Heart left ventricle (tissue), 16 donors: ENCODE data around the gene CEP85. TPM values are rescaled to one million over a fixed set of nuclear protein-coding genes. Genes with fewer than 3 reads are reported as not detected.

Experiments used
- ATAC-seq, 4 donors: fragments of 200-7000 bp; cut with Tn5 transposase; one replicate each; pipeline ENCODE4 v1.9.1; 2020 to 2022; ENCODE audit warnings: moderate library complexity in 4 of 4, mild to moderate bottlenecking in 3 of 4, moderate number of reproducible peaks in 1 of 4
- DNase-seq, 5 donors: peaks; one replicate each; pipeline ENCODE4 v3.0.0-alpha.2; 2020
- H3K27ac ChIP-seq, 12 donors: fragments of 200-600 bp; sonication (generic) in 4 of 12; one replicate each; pipeline versions ENCODE4 v1.5.0 to v1.8.0; 2016 to 2022; ENCODE audit warnings: mild to moderate bottlenecking in 2 of 12
- H3K27me3 ChIP-seq, 9 donors: fragments of 200-600 bp; sonication (generic) in 2 of 9; one replicate each; pipeline versions ENCODE4 v1.5.1 to v1.8.0; 2016 to 2022; ENCODE audit warnings: mild to moderate bottlenecking in 3 of 9
- H3K36me3 ChIP-seq, 9 donors: fragments of 200-600 bp; sonication (generic) in 2 of 9; one replicate each; pipeline versions ENCODE4 v1.5.0 to v1.8.0; 2018 to 2022; ENCODE audit warnings: mild to moderate bottlenecking in 2 of 9
- H3K4me1 ChIP-seq, 12 donors: fragments of 200-600 bp; sonication (generic) in 4 of 12; one replicate each; pipeline versions ENCODE4 v1.5.0 to v1.8.0; 2016 to 2022; ENCODE audit warnings: mild to moderate bottlenecking in 3 of 12
- H3K4me3 ChIP-seq, 12 donors: fragments of 200-600 bp; sonication (generic) in 4 of 12; one replicate each; pipeline versions ENCODE4 v1.5.0 to v1.8.0; 2017 to 2022; ENCODE audit warnings: mild to moderate bottlenecking in 9 of 12, moderate library complexity in 4 of 12
- H3K9me3 ChIP-seq, 12 donors: fragments of 200-600 bp; sonication (generic) in 4 of 12; one replicate each; pipeline versions ENCODE4 v1.5.0 to v1.8.0; 2016 to 2022; ENCODE audit warnings: mild to moderate bottlenecking in 1 of 12
- POLR2A ChIP-seq, 2 donors: fragments of 450-650 bp; IDR thresholded peaks; one replicate each; pipeline ENCODE4 v1.6.1; 2017; ENCODE audit warnings: antibody characterized with exemption in 2 of 2, mild to moderate bottlenecking in 2 of 2, moderate library complexity in 2 of 2
- WGBS, 4 donors: extraction: QIAGEN DNeasy Blood & Tissue Kit in 2 of 4; methylation state at CpG; one replicate each; pipeline versions ENCODE4 v1.1.5 to v1.1.7; 2013 to 2018; 5-methylcytosine and 5-hydroxymethylcytosine counted together
- intact Hi-C, 10 donors: fragments of 100-400 bp; cut with DNase I; formaldehyde crosslinking; loops; one replicate each; pipeline versions ENCODE4 v1.11.1 to v1.14.2; 2022
- polyA plus RNA-seq, 2 donors: library from polyadenylated mRNA; stranded (reverse); fragments of 200-250 nt; gene quantifications; one replicate each; pipeline ENCODE4 v1.2.3, GENCODE V29; 2013
- total RNA-seq, 9 donors: library from RNA; depleted of rRNA in 2 of 9; stranded (reverse); fragments of >200 nt in 2 of 9; fragmentation: NEBNext Ultra II Directional in 3 of 9; extraction: Animal tissue kit (Norgen Biotek cat#: 25700) in 3 of 9; gene quantifications; one replicate each; pipeline versions ENCODE4 v1.1.0 to v1.2.4, GENCODE V29; 2016 to 2023
- TF ChIP-seq, protein P1 (sequence below), 12 donors: fragments of 200-600 bp; sonication (generic) in 4 of 12; IDR thresholded peaks; one replicate each; pipeline versions ENCODE4 v1.5.0 to v1.8.0; 2018 to 2022; ENCODE audit warnings: antibody characterized with exemption in 12 of 12, mild to moderate bottlenecking in 5 of 12
- donor health status: ischemic (EF 13 %, LVEDD 7.1; RV severe dilation, severe dysfunction).
- donor health status: healthy with polysubstance abuse.
- donor health status: DM: no; HTN: yes; CAD: no.
- donor health status: DM: no; HTN: no; CAD: no.
- donor health status: ischemic (EF 25% LVEDD 6.9; RV normal size, moderate dysfunction).
- donor health status: ischemic (EF 25% LVEDD 5.7; RV mildly dilated, moderate dysfunction).
- donor health status: healthy.
- donor health status: DM: yes; HTN: yes; CAD: no.
- donor health status: ischemic (EF 35%, LVEDD 5.7; RV mildly dilated, moderate dysfunction).
- donor health status: nonischemic (EF 11% LVEDD 7.7; RV severe dilation, severe dysfunction).
- donor health status: DM: yes; HTN: yes; CAD: no.
- donor health status: PGD.
- donor health status: ischemic (EF 29% LVEDD 5.4; RV normal size, mild dysfunction).
- donor health status: nonischemic (EF 23%, LVEDD 6.1; RV moderate dilation, normal function).

Gene CEP85
- total and polyA plus RNA-seq, 11 donors: 13.4 to 180 (median 41.6) TPM

DNA sequence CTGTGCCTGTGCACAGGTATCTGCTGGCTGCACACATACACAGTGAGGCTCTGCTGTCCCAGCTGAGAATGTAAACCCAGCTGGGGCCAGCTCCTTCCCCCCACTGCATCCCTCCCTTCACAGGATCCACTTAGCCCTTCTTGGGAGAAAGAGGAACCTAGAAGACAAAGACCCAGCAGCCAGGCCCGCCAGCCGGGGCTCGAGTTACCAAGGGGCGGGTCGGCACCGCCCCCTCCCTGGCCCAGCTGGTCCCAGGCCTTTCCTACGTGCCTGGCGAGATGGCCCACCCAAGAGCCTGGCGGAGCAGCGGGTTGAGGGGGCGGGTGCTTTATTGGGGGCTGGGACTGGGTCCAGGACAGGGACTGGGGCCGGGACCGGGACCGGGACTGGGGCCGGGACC, 48.0 kb downstream of the CEP85 start:
- H3K9me3 ChIP-seq: no peaks in the 10 kb centered on the region
- intact Hi-C loops: loop anchor here in 2 of 10 donors (5.0 kb wide), 2 partner anchors 80 to 245 kb away; no protein-coding TSS in a partner anchor
- peaks cover 12 to 93% (median 68%) of the 10 kb centered on the region in 12 donors for H3K4me1 ChIP-seq
- H3K27ac ChIP-seq: peak overlapping the region in 5 of 12 donors; percentile 5 to 98 (median 93)
- H3K27me3 ChIP-seq: no peaks in the 10 kb centered on the region
- TF ChIP-seq POLR2A (IDR thresholded peaks at IDR 0.05): no peak
- TF ChIP-seq, protein P1, sequence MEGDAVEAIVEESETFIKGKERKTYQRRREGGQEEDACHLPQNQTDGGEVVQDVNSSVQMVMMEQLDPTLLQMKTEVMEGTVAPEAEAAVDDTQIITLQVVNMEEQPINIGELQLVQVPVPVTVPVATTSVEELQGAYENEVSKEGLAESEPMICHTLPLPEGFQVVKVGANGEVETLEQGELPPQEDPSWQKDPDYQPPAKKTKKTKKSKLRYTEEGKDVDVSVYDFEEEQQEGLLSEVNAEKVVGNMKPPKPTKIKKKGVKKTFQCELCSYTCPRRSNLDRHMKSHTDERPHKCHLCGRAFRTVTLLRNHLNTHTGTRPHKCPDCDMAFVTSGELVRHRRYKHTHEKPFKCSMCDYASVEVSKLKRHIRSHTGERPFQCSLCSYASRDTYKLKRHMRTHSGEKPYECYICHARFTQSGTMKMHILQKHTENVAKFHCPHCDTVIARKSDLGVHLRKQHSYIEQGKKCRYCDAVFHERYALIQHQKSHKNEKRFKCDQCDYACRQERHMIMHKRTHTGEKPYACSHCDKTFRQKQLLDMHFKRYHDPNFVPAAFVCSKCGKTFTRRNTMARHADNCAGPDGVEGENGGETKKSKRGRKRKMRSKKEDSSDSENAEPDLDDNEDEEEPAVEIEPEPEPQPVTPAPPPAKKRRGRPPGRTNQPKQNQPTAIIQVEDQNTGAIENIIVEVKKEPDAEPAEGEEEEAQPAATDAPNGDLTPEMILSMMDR (IDR thresholded peaks at IDR 0.05): no peak
- peak overlapping the region in 7 of 12 donors; percentile 17 to 99 (median 76) for H3K4me3 ChIP-seq
- DNase-seq (peak in 2 of 5 donors; percentile 49 to 73), ATAC-seq (no peak)
- WGBS, 4 donors: 56 to 61% (median 61%) methylated on average over 12 to 15 of the region's 15 CpGs
- H3K36me3 ChIP-seq: peaks cover 0 to 24% (median 14%) of the 10 kb centered on the region in 9 donors

DNA sequence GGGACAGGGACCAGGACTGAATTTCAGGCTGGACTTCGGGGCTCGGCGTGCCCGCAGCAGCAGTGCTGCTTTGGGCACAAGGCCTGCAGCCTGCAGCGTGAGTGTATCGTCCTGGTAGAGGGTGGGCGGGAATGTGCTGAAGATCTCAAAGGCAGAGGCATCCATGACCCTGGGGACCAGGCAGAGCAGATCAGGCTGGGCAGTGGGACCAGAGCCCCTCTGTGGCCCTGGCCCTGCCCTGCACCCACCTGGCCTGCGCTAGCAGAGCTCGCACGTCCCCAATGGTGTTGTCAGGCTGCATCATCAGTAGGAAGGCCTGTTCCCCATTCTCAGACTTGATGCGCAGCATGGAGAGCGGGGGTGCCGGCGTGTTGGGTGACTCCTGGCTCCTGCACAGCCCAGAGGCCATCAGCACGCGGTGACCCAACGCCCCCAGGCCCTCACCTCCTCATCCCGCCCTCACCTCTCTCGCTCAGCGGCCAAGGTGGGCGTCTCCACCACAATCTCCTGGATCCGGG, 48.5 kb downstream of the CEP85 start:
- no peaks in the 10 kb centered on the region for H3K9me3 ChIP-seq
- intact Hi-C loops: loop anchor here in 2 of 10 donors (5.0 kb wide), 2 partner anchors 80 to 245 kb away; no protein-coding TSS in a partner anchor
- peaks cover 0 to 19% (median 9%) of the 10 kb centered on the region in 9 donors for H3K36me3 ChIP-seq
- peaks cover 12 to 93% (median 66%) of the 10 kb centered on the region in 12 donors for H3K4me1 ChIP-seq
- H3K27me3 ChIP-seq: no peaks in the 10 kb centered on the region
- ATAC-seq (no peak), DNase-seq (no peak)
- no peak for TF ChIP-seq POLR2A (IDR thresholded peaks at IDR 0.05)
- TF ChIP-seq, protein P1 (IDR thresholded peaks at IDR 0.05): no peak
- H3K4me3 ChIP-seq: peak overlapping the region in 2 of 12 donors; percentile 17 to 70
- WGBS, 4 donors: 81 to 89% (median 82%) methylated on average over 11 to 22 of the region's 22 CpGs
- peak overlapping the region in 5 of 12 donors; percentile 11 to 98 (median 35) for H3K27ac ChIP-seq

DNA sequence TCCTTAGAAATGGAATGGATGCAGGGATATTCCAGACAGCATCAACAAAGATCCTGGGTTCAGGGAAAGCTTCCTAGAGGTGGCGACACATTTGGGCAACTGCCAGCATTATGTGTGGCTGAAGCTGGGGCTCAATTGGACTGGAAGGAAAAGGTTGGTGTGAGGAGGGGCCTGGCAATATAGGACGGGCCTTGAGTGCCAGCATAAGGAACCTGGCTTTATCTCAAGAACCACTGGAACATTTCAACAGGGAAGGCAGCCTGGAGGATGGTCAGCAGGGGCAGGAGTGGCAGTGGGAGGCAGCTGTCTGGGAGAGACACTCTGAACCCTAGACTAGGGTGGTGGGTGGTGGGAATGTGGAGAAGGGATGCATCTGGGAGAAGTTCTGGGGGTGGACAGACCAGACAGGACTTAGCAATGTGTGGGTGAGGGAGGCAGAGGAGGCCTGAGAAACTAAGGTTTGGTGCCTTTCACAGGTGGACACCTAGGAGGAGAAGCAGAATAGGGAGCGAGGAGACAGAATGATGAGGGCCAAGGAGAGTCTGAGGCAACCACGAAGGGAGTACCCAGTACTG, 49.4 kb downstream of the CEP85 start:
- ATAC-seq (no peak), DNase-seq (no peak)
- 59 to 71% (median 68%) methylated on average over 4 of the region's 4 CpGs for WGBS, 4 donors
- TF ChIP-seq POLR2A (IDR thresholded peaks at IDR 0.05): no peak
- Histone ChIP-seq H3K27ac (peak overlapping the region in 6 of 12 donors; percentile 11 to 98 (median 50)), H3K36me3 (peaks cover 0 to 12% (median 6%) of the 10 kb centered on the region in 9 donors), H3K4me1 (peaks cover 12 to 93% (median 62%) of the 10 kb centered on the region in 12 donors), H3K27me3 (no peaks in the 10 kb centered on the region), H3K4me3 (no peak overlapping the region), H3K9me3 (no peaks in the 10 kb centered on the region)
- intact Hi-C loops: loop anchor here in 2 of 10 donors (5.0 kb wide), 2 partner anchors 79 to 246 kb away; no protein-coding TSS in a partner anchor

DNA sequence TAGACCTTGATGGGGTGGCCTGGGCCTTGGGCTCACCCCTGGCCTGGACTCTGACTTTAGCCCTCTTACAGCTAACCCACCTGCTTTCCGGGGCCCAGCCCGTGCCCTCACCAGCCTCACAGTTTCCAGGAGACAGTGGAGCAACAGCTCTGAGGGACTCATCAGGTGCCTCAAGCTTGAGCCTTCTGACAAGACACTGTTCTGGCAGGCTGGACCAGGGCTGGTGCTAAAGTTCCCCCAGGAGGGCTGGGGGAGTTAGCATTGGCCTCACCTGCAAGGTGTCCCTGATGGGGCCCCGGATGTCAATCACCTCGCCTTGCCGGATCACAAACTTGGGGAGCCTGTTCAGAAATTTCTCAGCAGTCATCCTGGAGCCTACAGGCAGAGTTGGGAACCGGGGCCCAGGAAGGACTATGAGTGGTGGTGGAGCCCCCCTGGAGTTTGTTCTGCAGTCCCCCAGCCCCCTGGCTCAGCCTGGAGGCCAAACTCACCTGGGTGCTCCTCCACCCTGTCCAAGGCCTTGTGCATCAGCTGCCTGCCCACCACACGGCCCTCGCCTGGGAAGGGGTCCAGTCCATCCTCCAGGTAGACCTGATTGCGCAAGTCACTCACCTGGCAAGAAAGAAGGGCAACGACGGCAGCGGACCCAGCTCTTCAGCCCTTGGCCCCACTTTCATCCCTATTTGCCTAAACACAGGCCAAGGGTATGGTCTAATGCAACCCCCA, 50.0 kb downstream of the CEP85 start:
- intact Hi-C loops: loop anchor here in 5 of 10 donors (1.0 to 5.0 kb wide), 6 partner anchors 33 to 247 kb away; partner anchors contain the start of gene CD52 (in 1 of the 5)
- H3K9me3 ChIP-seq: no peaks in the 10 kb centered on the region
- no peak for DNase-seq

More for the DNA sequence above, 50.0 kb downstream of the CEP85 start:
- Histone ChIP-seq H3K27me3 (no peaks in the 10 kb centered on the region), H3K4me1 (peaks cover 12 to 93% (median 55%) of the 10 kb centered on the region in 12 donors), H3K27ac (peak overlapping the region in 9 of 12 donors; percentile 20 to 98 (median 53)), H3K36me3 (peaks cover 0 to 12% (median 6%) of the 10 kb centered on the region in 9 donors), H3K4me3 (peak overlapping the region in 1 of 12 donors; percentile 34)
- ATAC-seq: no peak
- WGBS, 4 donors: 87 to 94% (median 93%) methylated on average over 7 to 12 of the region's 12 CpGs
- TF ChIP-seq, protein P1 (IDR thresholded peaks at IDR 0.05): no peak
- no peak for TF ChIP-seq POLR2A (IDR thresholded peaks at IDR 0.05)
